ENCODE data around the gene SELENOI. TPM values are rescaled to one million over a fixed set of nuclear protein-coding genes. Genes with fewer than 3 reads are reported as not detected.

SELENOI gene
- total and polyA plus RNA-seq, 2 of the 4 experiments (the other 2 are of a cell fraction), result 5.1 to 25.1 TPM

GRCh38 chr2:26401739-26402541, 56.0 kb downstream of the SELENOI start, which contains the start of gene DRC1 (continued):
- no peak for TF ChIP-seq CEBPB (IDR thresholded peaks at IDR 0.05; ENCODE audit: low read depth, low read length)
- TF ChIP-seq NFE2L2 (IDR thresholded peaks at IDR 0.05; ENCODE audit: low read depth, low read length), result no peak

- CTCF ChIA-PET, result no interaction called here
- Histone ChIP-seq H2BK15ac (ENCODE audit: low read depth, low read length) (no peak overlapping the region), H4K91ac (ENCODE audit: insufficient read depth, low read depth, low read length) (no peak overlapping the region), H2AK5ac (ENCODE audit: low read depth, low read length) (no peak overlapping the region), H3K4me3 (ENCODE audit: insufficient read depth, low read depth, low read length) (no peak overlapping the region), H3K14ac (replicated peaks; ENCODE audit: low read depth, low read length) (no peak overlapping the region), H3K27me3 (ENCODE audit: control insufficient read depth, insufficient read depth, low read length) (peaks cover 11% of the 10 kb centered on the region), H4K8ac (ENCODE audit: low read depth in 2 of 2, low read length in 2 of 2) (no peak overlapping the region), H3K4me2 (ENCODE audit: low read depth, low read length) (no peak overlapping the region), H3K18ac (ENCODE audit: low read depth, low read length) (no peak overlapping the region), H3K56ac (ENCODE audit: extremely low read depth, insufficient read depth, low read length) (no peak overlapping the region), H3K27ac (ENCODE audit: insufficient read depth, low read length) (no peak overlapping the region), H2AK9ac (replicated peaks; ENCODE audit: low read depth, low read length, poor library complexity) (no peak overlapping the region), H2AFZ (replicated peaks; ENCODE audit: low read length, poor library complexity) (no peak overlapping the region), H3K4me1 (ENCODE audit: control insufficient read depth, insufficient read depth, low read length) (no peaks in the 10 kb centered on the region), H2BK120ac (ENCODE audit: low read depth, low read length) (no peak overlapping the region), H3K4ac (ENCODE audit: low read depth, low read length) (no peak overlapping the region), H3K9me3 (ENCODE audit: control insufficient read depth, insufficient read depth, low read length) (no peaks in the 10 kb centered on the region), H2BK5ac (ENCODE audit: low read depth, low read length, poor library complexity, severe bottlenecking) (no peak overlapping the region), H2BK20ac (ENCODE audit: low read depth, low read length) (no peak overlapping the region), H3K79me1 (ENCODE audit: low read depth in 1 of 2, low read length in 2 of 2) (no peaks in the 10 kb centered on the region), H3K9ac (ENCODE audit: low read depth, low read length) (no peak overlapping the region), H4K5ac (ENCODE audit: low read depth, low read length) (no peak overlapping the region), H3K36me3 (ENCODE audit: control insufficient read depth, insufficient read depth, low read length) (no peaks in the 10 kb centered on the region), H4K20me1 (ENCODE audit: insufficient read depth, low read length) (no peaks in the 10 kb centered on the region), H3K9me1 (ENCODE audit: insufficient read depth, low read length) (no peaks in the 10 kb centered on the region), H3K23ac (ENCODE audit: low read depth, low read length) (no peak overlapping the region)
- no peak for TF ChIP-seq RCOR1 (IDR thresholded peaks at IDR 0.05; ENCODE audit: insufficient replicate concordance, low read length)
- TF ChIP-seq, protein P1, sequence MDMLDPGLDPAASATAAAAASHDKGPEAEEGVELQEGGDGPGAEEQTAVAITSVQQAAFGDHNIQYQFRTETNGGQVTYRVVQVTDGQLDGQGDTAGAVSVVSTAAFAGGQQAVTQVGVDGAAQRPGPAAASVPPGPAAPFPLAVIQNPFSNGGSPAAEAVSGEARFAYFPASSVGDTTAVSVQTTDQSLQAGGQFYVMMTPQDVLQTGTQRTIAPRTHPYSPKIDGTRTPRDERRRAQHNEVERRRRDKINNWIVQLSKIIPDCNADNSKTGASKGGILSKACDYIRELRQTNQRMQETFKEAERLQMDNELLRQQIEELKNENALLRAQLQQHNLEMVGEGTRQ (IDR thresholded peaks at IDR 0.05; ENCODE audit: low read depth, low read length), result no peak
- TF ChIP-seq NFE2L2 (IDR thresholded peaks at IDR 0.05; ENCODE audit: low read depth, low read length), result no peak
- no peak for TF ChIP-seq CHD1 (IDR thresholded peaks at IDR 0.05; ENCODE audit: low read depth, low read length)
- TF ChIP-seq FOS (IDR thresholded peaks at IDR 0.05; ENCODE audit: low read depth, low read length), result no peak
- TF ChIP-seq CEBPB (IDR thresholded peaks at IDR 0.05; ENCODE audit: low read depth, low read length), result no peak
- TF ChIP-seq MAFK (IDR thresholded peaks at IDR 0.05; ENCODE audit: low read depth, low read length), result no peak
- TF ChIP-seq MAZ (IDR thresholded peaks at IDR 0.05; ENCODE audit: borderline replicate concordance, low read depth, low read length), result no peak
- no peak for TF ChIP-seq SMC3 (IDR thresholded peaks at IDR 0.05; ENCODE audit: low read depth, low read length)
- DNase-seq, result no peak
- WGBS, 2 experiments (ENCODE audit: extremely low coverage in 2 of 2, insufficient read length in 1 of 2), result 33% methylated on average over 4 of the region's 9 CpGs; no CpG with 5 or more reads in 1 of the 2 experiments
- no peak for ATAC-seq (ENCODE audit: low read depth)
- dilution Hi-C loops (cut with HindIII; ENCODE audit: low sequenced_read_pairs, unreplicated experiment), result no loop called here
- BruUV-seq (replicated peaks), result no TSS peak
- intact Hi-C loops (cut with micrococcal nuclease), result no loop called here
- POLR2A ChIA-PET (ENCODE audit: unreplicated experiment), result no interaction called here
- in situ Hi-C loops (cut with MboI; ENCODE audit: low sequenced_read_pairs), result no loop called here
These were observed 61.6 kb downstream of the SELENOI start for GRCh38 chr2:26407526-26407925.
